ENCODE data around the gene HUWE1. TPM values are rescaled to one million over a fixed set of nuclear protein-coding genes. Genes with fewer than 3 reads are reported as not detected.

HUWE1 gene
- total RNA-seq, 2 donors from 2014 or later: 316 to 325 TPM

- WGBS, 2 experiments (ENCODE audit: insufficient coverage in 1 of 2, insufficient read length in 1 of 2): 80 to 100% methylated on average over 1 of the region's 1 CpG
- Histone ChIP-seq H3K36me3 (ENCODE audit: control insufficient read depth, insufficient read depth, low read length) (no peaks in the 10 kb centered on the region), H3K4me1 (ENCODE audit: control insufficient read depth, insufficient read depth, low read length) (no peaks in the 10 kb centered on the region), H3K9me3 (ENCODE audit: control insufficient read depth, low read length) (no peaks in the 10 kb centered on the region), H3K27ac (ENCODE audit: low read depth, low read length) (no peak overlapping the region), H3K27me3 (ENCODE audit: control insufficient read depth, insufficient read depth, low read length, poor library complexity, severe bottlenecking) (no peaks in the 10 kb centered on the region), H3K4me3 (ENCODE audit: low read length) (no peak overlapping the region), H3K9ac (ENCODE audit: extremely low read depth, low read length, poor library complexity, severe bottlenecking) (no peak overlapping the region)
- no peak for DNase-seq
- no peak overlapping the region for H3K4me3 Mint-ChIP-seq
- no peak for TF ChIP-seq CTCF (conservative IDR thresholded peaks at IDR 0.05)
- no peak overlapping the region for H3K27ac Mint-ChIP-seq
- H3K4me1 Mint-ChIP-seq: no peaks in the 10 kb centered on the region
- H3K27me3 Mint-ChIP-seq (ENCODE audit: insufficient read depth): peaks cover 2% of the 10 kb centered on the region
- H3K9me3 Mint-ChIP-seq: peaks cover 43% of the 10 kb centered on the region
- H3K36me3 Mint-ChIP-seq (ENCODE audit: low read depth): no peaks in the 10 kb centered on the region
These were observed 8.1 kb upstream of the HUWE1 start for GRCh38 chrX:53694642-53695041.

GRCh38 chrX:53688300-53688699 is 1.8 kb upstream of the HUWE1 start:
- peaks cover 40% of the 10 kb centered on the region for H3K9me3 Mint-ChIP-seq
- no peak for DNase-seq
- H3K36me3 ChIP-seq (ENCODE audit: control insufficient read depth, insufficient read depth, low read length): no peaks in the 10 kb centered on the region
- no peak overlapping the region for H3K27ac ChIP-seq (ENCODE audit: low read depth, low read length)
- no peaks in the 10 kb centered on the region for H3K9me3 ChIP-seq (ENCODE audit: control insufficient read depth, low read length)
- no peaks in the 10 kb centered on the region for H3K4me1 Mint-ChIP-seq
- H3K4me3 ChIP-seq (ENCODE audit: low read length): no peak overlapping the region
- 93% methylated on average over 3 of the region's 7 CpGs; no CpG with 5 or more reads in 1 of the 2 experiments for WGBS, 2 experiments (ENCODE audit: insufficient coverage in 1 of 2, insufficient read length in 1 of 2)
- no peaks in the 10 kb centered on the region for H3K4me1 ChIP-seq (ENCODE audit: control insufficient read depth, insufficient read depth, low read length)
- H3K36me3 Mint-ChIP-seq (ENCODE audit: low read depth): no peaks in the 10 kb centered on the region
- no peaks in the 10 kb centered on the region for H3K27me3 ChIP-seq (ENCODE audit: control insufficient read depth, insufficient read depth, low read length, poor library complexity, severe bottlenecking)
- peaks cover 2% of the 10 kb centered on the region for H3K27me3 Mint-ChIP-seq (ENCODE audit: insufficient read depth)
- TF ChIP-seq CTCF (conservative IDR thresholded peaks at IDR 0.05): no peak
- no peak overlapping the region for H3K9ac ChIP-seq (ENCODE audit: extremely low read depth, low read length, poor library complexity, severe bottlenecking)
- H3K27ac Mint-ChIP-seq: no peak overlapping the region
- H3K4me3 Mint-ChIP-seq: no peak overlapping the region

GRCh38 chrX:53685711-53686110 is 808 bp downstream of the HUWE1 start:
- H3K9me3 Mint-ChIP-seq: peaks cover 55% of the 10 kb centered on the region

More at GRCh38 chrX:53685711-53686110, 808 bp downstream of the HUWE1 start:
- WGBS, 2 experiments (ENCODE audit: insufficient coverage in 1 of 2, insufficient read length in 1 of 2): 0% methylated on average over 1 of the region's 4 CpGs; no CpG with 5 or more reads in 1 of the 2 experiments
- H3K4me3 ChIP-seq (ENCODE audit: low read length): peak overlapping the region; percentile 94
- no peaks in the 10 kb centered on the region for H3K27me3 Mint-ChIP-seq (ENCODE audit: insufficient read depth)
- H3K9ac ChIP-seq (ENCODE audit: extremely low read depth, low read length, poor library complexity, severe bottlenecking): peak overlapping the region; percentile 86
- H3K27ac ChIP-seq (ENCODE audit: low read depth, low read length): peak overlapping the region; percentile 93
- H3K27ac Mint-ChIP-seq: peak overlapping the region; percentile 91
- TF ChIP-seq CTCF (conservative IDR thresholded peaks at IDR 0.05): no peak
- peak overlapping the region; percentile 88 for H3K4me3 Mint-ChIP-seq
- no peak for DNase-seq
- H3K9me3 ChIP-seq (ENCODE audit: control insufficient read depth, low read length): no peaks in the 10 kb centered on the region
- H3K36me3 ChIP-seq (ENCODE audit: control insufficient read depth, insufficient read depth, low read length): peaks cover 10% of the 10 kb centered on the region
- H3K4me1 ChIP-seq (ENCODE audit: control insufficient read depth, insufficient read depth, low read length): no peaks in the 10 kb centered on the region
- H3K4me1 Mint-ChIP-seq: no peaks in the 10 kb centered on the region
- no peaks in the 10 kb centered on the region for H3K27me3 ChIP-seq (ENCODE audit: control insufficient read depth, insufficient read depth, low read length, poor library complexity, severe bottlenecking)
- H3K36me3 Mint-ChIP-seq (ENCODE audit: low read depth): peaks cover 10% of the 10 kb centered on the region
